Sigmoid colon (tissue), 7 donors: ENCODE data around the gene KCNJ12. TPM values are rescaled to one million over a fixed set of nuclear protein-coding genes. Genes with fewer than 3 reads are reported as not detected.

Experiments
- DNase-seq: peaks from one replicate; pipeline ENCODE4 v3.0.0-alpha.2; 2019
- H3K27ac ChIP-seq, 4 donors: fragments of 200-600 bp; sonication (generic); one replicate each; pipeline ENCODE4 v1.5.1; 2016 to 2019; ENCODE audit warnings: mild to moderate bottlenecking in 1 of 4
- H3K27me3 ChIP-seq, 3 donors: fragments of 200-600 bp; sonication (generic); one replicate each; pipeline ENCODE4 v1.5.1; 2019; ENCODE audit warnings: mild to moderate bottlenecking in 1 of 3
- H3K36me3 ChIP-seq, 4 donors: fragments of 200-600 bp; sonication (generic); one replicate each; pipeline ENCODE4 v1.5.1; 2016 to 2019
- H3K4me1 ChIP-seq, 4 donors: fragments of 200-600 bp; sonication (generic); one replicate each; pipeline ENCODE4 v1.5.1; 2017 to 2019
- H3K4me3 ChIP-seq, 4 donors: fragments of 200-600 bp; sonication (generic); one replicate each; pipeline ENCODE4 v1.5.1; 2017 to 2019; ENCODE audit warnings: mild to moderate bottlenecking in 2 of 4, moderate library complexity in 1 of 4
- H3K9me3 ChIP-seq, 4 donors: fragments of 200-600 bp in 3 of 4; sonication (generic) in 3 of 4; one replicate each; pipeline versions ENCODE4 v1.5.1 to v1.6.1; 2013 to 2019
- CTCF ChIP-seq, 4 experiments: fragments of 450-650 bp in 3 of 4; fragments of 200-600 bp in 1 of 4; IDR thresholded peaks; one replicate each; pipeline ENCODE4 v1.5.1; 2016 to 2019; ENCODE audit warnings: antibody characterized with exemption in 4 of 4, mild to moderate bottlenecking in 3 of 4, moderate library complexity in 2 of 4
- EP300 ChIP-seq, 4 donors: sonication (generic); formaldehyde crosslinking; IDR thresholded peaks; one replicate each; pipeline ENCODE4 v1.6.1; 2017; ENCODE audit warnings: antibody characterized with exemption in 4 of 4
- POLR2A ChIP-seq, 2 donors: fragments of 450-650 bp; IDR thresholded peaks; one replicate each; pipeline ENCODE4 v1.6.1; 2016; ENCODE audit warnings: antibody characterized with exemption in 2 of 2, mild to moderate bottlenecking in 2 of 2, moderate library complexity in 2 of 2
- POLR2AphosphoS5 ChIP-seq, 4 donors: sonication (generic); formaldehyde crosslinking; IDR thresholded peaks; one replicate each; pipeline ENCODE4 v1.6.1; 2017; ENCODE audit warnings: antibody characterized with exemption in 4 of 4
- WGBS, 2 donors: extraction: QIAGEN DNeasy Blood & Tissue Kit; methylation state at CpG; one replicate each; pipeline ENCODE4 v1.1.7; 2013; 5-methylcytosine and 5-hydroxymethylcytosine counted together
- intact Hi-C: fragments of 100-400 bp; cut with DNase I; formaldehyde crosslinking; loops from one replicate; pipeline ENCODE4 v1.15.1; 2023
- polyA plus RNA-seq, 3 donors: library from polyadenylated mRNA; stranded (reverse); fragments of 200-250 nt; gene quantifications; one replicate each; pipeline ENCODE4 v1.2.3, GENCODE V29; 2013
- total RNA-seq, 4 donors: library from RNA; depleted of rRNA; stranded (reverse); fragments of >200 nt; gene quantifications; one replicate each; pipeline ENCODE4 v1.1.0, GENCODE V29; 2016
- donor health status: healthy with polysubstance abuse.
- donor health status: Bipolar disorder and iron deficiency.
- donor health status: healthy.

The KCNJ12 gene
- total and polyA plus RNA-seq, 7 donors: 0.23 to 2.2 (median 0.60) TPM

DNA sequence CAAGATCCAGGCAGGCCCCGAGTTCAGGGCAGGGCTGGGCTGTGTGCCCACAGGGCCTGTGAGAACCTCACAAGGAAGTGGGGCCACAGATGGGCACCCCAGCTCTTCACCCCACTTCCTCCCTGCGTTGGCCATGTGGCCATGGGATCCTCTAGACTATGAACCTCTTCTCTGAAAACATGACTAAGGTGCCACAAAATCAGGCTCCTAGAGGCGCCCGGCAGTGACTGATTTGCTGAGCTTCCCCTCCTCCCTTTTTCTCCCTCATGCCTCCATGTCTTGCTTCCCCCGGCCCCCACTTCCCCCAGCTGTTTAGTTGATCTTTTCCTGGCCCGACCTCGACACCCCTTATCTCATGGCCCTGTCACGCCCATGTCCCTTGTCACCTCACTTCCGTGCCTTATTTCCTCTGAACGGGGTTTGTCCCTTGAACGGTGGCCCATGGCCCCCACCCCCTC is 87.1 kb downstream of the KCNJ12 start:
- no peak for TF ChIP-seq CTCF (IDR thresholded peaks at IDR 0.05)
- TF ChIP-seq POLR2AphosphoS5 (IDR thresholded peaks at IDR 0.05): no peak
- TF ChIP-seq POLR2A (IDR thresholded peaks at IDR 0.05): no peak
- no peak for TF ChIP-seq EP300 (IDR thresholded peaks at IDR 0.05)
- intact Hi-C loops: no loop called here
- no peak overlapping the region for H3K27ac ChIP-seq
- DNase-seq: no peak
- no peaks in the 10 kb centered on the region for H3K36me3 ChIP-seq
- no peak overlapping the region for H3K4me3 ChIP-seq
- peaks cover 4 to 25% (median 7%) of the 10 kb centered on the region in 3 donors for H3K27me3 ChIP-seq
- WGBS, 2 donors: 32 to 34% methylated on average over 11 of the region's 11 CpGs
- peaks cover 0 to 9% (median 2%) of the 10 kb centered on the region in 4 donors for H3K4me1 ChIP-seq
- no peaks in the 10 kb centered on the region for H3K9me3 ChIP-seq

DNA sequence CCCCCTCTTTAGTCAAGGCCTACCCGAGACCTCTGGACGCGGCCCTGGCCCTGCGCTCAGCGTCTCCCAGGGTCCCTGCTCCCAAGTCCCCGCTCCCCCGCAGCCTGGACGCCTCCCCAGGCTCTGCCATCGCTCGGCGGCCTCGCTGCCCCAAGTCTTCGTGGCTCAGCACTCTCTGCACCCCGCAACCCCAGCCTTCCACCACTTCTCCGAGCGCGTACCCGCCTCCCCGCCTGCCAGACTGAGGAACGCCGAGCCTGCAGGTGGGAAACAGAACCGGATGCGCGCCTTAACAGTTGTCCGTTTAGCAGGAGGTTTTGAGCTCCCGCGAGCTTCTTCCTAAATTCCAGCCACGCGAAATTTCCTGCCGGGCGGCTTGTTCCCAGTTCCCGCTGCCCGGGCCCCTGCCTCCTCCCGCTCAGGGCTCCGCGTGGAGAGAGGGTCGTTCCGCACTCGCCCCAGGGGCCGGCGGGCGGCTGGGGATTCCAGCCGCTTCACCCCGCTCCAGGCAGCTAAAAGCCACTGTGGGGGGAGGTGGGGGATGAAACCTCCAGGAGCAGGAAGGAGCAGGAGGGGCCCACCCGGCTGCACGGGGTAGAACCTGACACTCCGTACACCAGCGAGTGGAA is 87.7 kb downstream of the KCNJ12 start:
- Histone ChIP-seq H3K27ac (no peak overlapping the region), H3K27me3 (peaks cover 4 to 25% (median 7%) of the 10 kb centered on the region in 3 donors), H3K9me3 (no peaks in the 10 kb centered on the region), H3K4me3 (peak overlapping the region in 1 of 4 donors; percentile 18), H3K36me3 (no peaks in the 10 kb centered on the region), H3K4me1 (peaks cover 0 to 9% (median 2%) of the 10 kb centered on the region in 4 donors)
- intact Hi-C loops: no loop called here
- TF ChIP-seq EP300 (IDR thresholded peaks at IDR 0.05) (no peak), CTCF (IDR thresholded peaks at IDR 0.05) (no peak), POLR2A (IDR thresholded peaks at IDR 0.05) (no peak), POLR2AphosphoS5 (IDR thresholded peaks at IDR 0.05) (no peak)
- WGBS, 2 donors: 16 to 62% methylated on average over 48 of the region's 48 CpGs
- no peak for DNase-seq

DNA sequence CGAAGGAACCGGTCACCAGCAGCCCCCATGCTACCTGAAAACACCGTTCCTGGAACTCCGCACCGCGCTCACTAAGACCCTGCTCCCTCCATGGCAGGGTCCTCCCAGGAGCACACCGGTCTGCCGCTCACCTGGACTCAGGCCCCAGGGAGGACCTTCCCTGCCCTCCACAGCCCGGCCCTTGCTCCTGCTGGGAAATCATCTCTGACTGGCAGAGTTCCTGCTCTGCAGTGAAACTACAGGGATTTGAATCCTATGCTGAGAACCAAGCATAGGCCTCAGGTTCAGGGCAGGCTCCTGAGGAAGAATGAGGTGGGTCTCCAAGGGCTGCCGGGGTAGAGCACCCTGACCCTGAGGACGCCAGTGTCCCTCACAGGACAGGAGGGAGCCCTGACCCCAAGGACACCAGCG is 88.5 kb downstream of the KCNJ12 start:
- intact Hi-C loops: no loop called here
- H3K36me3 ChIP-seq: no peaks in the 10 kb centered on the region
- H3K27ac ChIP-seq: no peak overlapping the region
- peaks cover 0 to 9% (median 2%) of the 10 kb centered on the region in 4 donors for H3K4me1 ChIP-seq
- no peak overlapping the region for H3K4me3 ChIP-seq
- DNase-seq: no peak
- peaks cover 4 to 25% (median 7%) of the 10 kb centered on the region in 3 donors for H3K27me3 ChIP-seq
- H3K9me3 ChIP-seq: no peaks in the 10 kb centered on the region
- 84 to 86% methylated on average over 12 of the region's 12 CpGs for WGBS, 2 donors
- TF ChIP-seq EP300 (IDR thresholded peaks at IDR 0.05): no peak
- TF ChIP-seq CTCF (IDR thresholded peaks at IDR 0.05): no peak
- TF ChIP-seq POLR2AphosphoS5 (IDR thresholded peaks at IDR 0.05): no peak
- TF ChIP-seq POLR2A (IDR thresholded peaks at IDR 0.05): no peak

DNA sequence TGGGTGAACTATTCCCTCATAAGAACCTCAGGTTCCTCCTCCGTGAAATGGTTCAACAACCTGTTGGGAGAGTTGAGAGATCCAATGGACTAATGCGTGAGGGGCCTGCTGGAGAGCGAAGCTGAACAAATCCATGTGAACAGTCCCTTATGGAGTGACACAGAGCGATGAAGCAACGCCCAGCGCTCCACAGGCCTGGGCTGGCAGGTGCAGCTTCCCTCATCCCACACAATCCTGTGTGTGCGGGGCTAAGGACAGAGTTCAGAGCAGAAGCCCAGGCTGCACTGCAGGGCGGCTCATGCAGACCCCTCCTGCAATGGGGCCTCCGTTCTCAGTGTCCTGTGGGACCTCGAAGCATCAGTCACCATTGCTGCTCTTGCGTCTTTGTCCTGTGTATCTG is 90.4 kb downstream of the KCNJ12 start:
- H3K4me1 ChIP-seq: peaks cover 0 to 9% (median 2%) of the 10 kb centered on the region in 4 donors
- no peak for DNase-seq
- no peak overlapping the region for H3K27ac ChIP-seq
- H3K4me3 ChIP-seq: no peak overlapping the region
- TF ChIP-seq CTCF (IDR thresholded peaks at IDR 0.05) (no peak), POLR2A (IDR thresholded peaks at IDR 0.05) (no peak)
- peaks cover 4 to 25% (median 7%) of the 10 kb centered on the region in 3 donors for H3K27me3 ChIP-seq
- no peaks in the 10 kb centered on the region for H3K9me3 ChIP-seq
- WGBS, 2 donors: 90 to 95% methylated on average over 11 of the region's 11 CpGs
- H3K36me3 ChIP-seq: no peaks in the 10 kb centered on the region
- intact Hi-C loops: no loop called here

DNA sequence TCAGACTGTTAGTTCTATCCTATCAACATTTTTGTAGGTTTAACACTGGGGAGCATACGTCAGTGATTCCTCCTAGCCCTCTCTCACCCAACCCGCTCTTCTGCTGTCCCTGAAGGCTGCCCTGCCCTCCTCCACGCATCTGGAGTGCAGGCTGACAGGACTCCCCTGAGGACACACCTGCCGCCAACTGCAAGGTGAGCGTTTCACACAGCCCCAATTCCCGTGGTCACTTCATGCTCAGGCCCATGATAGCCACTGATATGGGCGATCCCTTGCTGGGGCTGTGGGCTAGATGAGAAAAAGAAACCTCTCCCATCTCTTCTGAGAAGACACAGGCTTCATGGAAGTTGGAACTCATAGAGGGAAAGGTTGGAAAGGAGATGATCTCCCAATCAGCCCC is 91.0 kb downstream of the KCNJ12 start:
- no peaks in the 10 kb centered on the region for H3K36me3 ChIP-seq
- 56 to 76% methylated on average over 7 of the region's 7 CpGs for WGBS, 2 donors
- H3K27me3 ChIP-seq: peaks cover 4 to 21% (median 7%) of the 10 kb centered on the region in 3 donors
- intact Hi-C loops: no loop called here
- no peaks in the 10 kb centered on the region for H3K9me3 ChIP-seq
- H3K4me1 ChIP-seq: peaks cover 0 to 9% (median 2%) of the 10 kb centered on the region in 4 donors
- no peak for TF ChIP-seq POLR2AphosphoS5 (IDR thresholded peaks at IDR 0.05)
- no peak for TF ChIP-seq EP300 (IDR thresholded peaks at IDR 0.05)
- TF ChIP-seq CTCF (IDR thresholded peaks at IDR 0.05): no peak
- H3K27ac ChIP-seq: no peak overlapping the region
- no peak overlapping the region for H3K4me3 ChIP-seq
- DNase-seq: no peak
